ENCODE results near the gene M6PR. TPM values are rescaled to one million over a fixed set of nuclear protein-coding genes. Genes with fewer than 3 reads are reported as not detected.

M6PR gene
- total RNA-seq, result 90.1 to 103 TPM (median 96.1 TPM) in 3 replicates
- long read RNA-seq, transcript M6PR-201 (7 exons, 2,756 nt), result major isoform, 140 of 185 reads
- long read RNA-seq, partial matches to known transcripts, result 9 of 185 reads
- long read RNA-seq, other reads (novel, unspliced or antisense), result 34 of 185 reads

DNA sequence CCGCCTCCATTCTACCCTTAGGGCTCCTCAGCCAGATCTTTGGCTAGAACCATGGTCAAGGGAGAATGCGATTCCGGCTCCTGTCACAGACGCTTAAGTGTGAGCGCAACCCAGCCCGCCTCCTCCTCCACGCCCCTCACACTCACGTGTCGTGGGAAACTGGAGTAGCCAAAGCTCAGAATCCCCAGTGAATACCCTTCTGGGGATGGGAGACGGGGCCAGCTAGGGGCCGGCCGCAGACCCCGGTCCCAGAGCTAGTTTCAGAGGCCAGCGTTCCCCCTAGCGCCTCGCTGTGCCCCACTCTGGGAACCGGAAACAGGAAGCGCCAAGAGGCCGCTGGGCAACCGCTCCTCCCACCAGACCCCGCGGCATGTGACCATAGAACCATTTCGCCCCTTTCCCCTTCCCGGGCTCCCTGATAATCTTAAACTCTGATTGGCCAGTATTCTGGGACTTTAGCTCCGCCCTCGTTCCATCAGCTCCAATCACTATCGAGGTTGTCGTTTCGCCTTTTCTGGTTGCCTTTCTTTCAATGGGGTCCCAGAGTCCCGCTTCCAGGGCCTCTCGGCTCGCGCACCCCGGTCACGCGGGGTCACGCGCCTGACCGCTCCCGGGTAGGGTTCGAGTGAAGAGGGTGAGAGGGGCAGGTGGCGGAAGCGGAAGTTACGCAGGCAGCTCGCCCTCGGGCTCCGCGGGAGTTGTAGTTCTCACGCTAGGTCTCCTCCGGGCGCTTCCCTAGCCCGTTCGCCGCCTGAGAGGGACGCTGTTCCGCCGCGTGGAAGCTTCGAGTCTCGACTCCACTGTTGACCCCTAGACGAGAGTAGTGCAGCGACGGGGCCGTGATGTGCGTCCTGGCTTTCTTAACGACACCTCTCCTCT lies at the start of gene M6PR:
M6PR (minus strand) TSS at position 304 of the 879 bp plus-strand sequence. CDS start 3,241 bp downstream, outside the sequence.
- Mint-ChIP-seq H3K4me3 (ENCODE audit: unreplicated experiment) (peak within 1 kb of the TSS; percentile 99), H3K36me3 (ENCODE audit: low read depth) (peaks cover 6% of the 10 kb centered on the region), H3K27ac (ENCODE audit: unreplicated experiment) (peak within 1 kb of the TSS; percentile 98), H3K4me1 (ENCODE audit: low read depth) (peaks cover 30% of the 10 kb centered on the region), H3K27me3 (ENCODE audit: low read depth) (no peaks in the 10 kb centered on the region), H3K9me3 (ENCODE audit: low read depth) (no peaks in the 10 kb centered on the region)
- DNase-seq (ENCODE audit: low spot score), result peak; percentile 96
- TF ChIP-seq, protein P1, sequence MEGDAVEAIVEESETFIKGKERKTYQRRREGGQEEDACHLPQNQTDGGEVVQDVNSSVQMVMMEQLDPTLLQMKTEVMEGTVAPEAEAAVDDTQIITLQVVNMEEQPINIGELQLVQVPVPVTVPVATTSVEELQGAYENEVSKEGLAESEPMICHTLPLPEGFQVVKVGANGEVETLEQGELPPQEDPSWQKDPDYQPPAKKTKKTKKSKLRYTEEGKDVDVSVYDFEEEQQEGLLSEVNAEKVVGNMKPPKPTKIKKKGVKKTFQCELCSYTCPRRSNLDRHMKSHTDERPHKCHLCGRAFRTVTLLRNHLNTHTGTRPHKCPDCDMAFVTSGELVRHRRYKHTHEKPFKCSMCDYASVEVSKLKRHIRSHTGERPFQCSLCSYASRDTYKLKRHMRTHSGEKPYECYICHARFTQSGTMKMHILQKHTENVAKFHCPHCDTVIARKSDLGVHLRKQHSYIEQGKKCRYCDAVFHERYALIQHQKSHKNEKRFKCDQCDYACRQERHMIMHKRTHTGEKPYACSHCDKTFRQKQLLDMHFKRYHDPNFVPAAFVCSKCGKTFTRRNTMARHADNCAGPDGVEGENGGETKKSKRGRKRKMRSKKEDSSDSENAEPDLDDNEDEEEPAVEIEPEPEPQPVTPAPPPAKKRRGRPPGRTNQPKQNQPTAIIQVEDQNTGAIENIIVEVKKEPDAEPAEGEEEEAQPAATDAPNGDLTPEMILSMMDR (IDR thresholded peaks at IDR 0.05), result peak; percentile 76

DNA sequence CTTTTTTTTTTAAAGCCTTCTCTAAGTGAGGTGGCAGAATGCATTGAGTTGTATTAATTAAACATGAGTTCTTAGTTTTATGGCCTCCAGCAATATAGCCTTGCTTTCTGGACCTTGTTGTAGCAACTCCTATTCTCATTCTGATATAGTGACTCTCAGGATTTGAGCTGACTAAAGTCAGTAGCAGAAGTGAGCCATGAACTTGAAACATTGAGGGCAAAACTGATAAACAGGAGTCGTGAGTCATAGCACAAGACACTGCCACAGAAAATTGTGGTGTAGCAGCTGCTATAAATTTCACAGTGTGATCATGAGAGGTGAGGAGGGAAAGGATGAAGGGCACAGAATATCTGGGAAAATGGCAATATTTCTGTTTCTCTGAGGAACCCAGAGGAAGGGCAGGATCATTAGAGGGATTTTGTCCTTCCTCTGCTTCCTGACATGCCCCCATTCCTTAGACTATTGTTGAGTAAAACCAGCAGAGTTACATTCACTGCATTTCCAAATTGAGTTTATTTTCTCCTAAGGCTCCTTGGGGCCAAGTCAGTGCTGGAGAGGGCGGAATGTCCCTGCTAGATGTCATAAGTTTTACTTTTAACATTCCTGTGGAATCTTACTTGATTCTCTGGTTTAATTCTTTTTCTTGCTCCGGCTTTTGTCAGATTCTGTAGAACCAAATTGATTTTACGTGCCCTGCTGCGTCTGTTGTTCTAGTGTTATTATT lies 47.4 kb upstream of the M6PR start:
- no peaks in the 10 kb centered on the region for H3K27me3 Mint-ChIP-seq (ENCODE audit: low read depth)
- H3K9me3 Mint-ChIP-seq (ENCODE audit: low read depth), result no peaks in the 10 kb centered on the region
- no peak for DNase-seq (ENCODE audit: low spot score)
- no peaks in the 10 kb centered on the region for H3K36me3 Mint-ChIP-seq (ENCODE audit: low read depth)
- no peak overlapping the region for H3K4me3 Mint-ChIP-seq (ENCODE audit: unreplicated experiment)
- H3K4me1 Mint-ChIP-seq (ENCODE audit: low read depth), result no peaks in the 10 kb centered on the region
- no peak overlapping the region for H3K27ac Mint-ChIP-seq (ENCODE audit: unreplicated experiment)
- TF ChIP-seq, protein P1 (IDR thresholded peaks at IDR 0.05), result no peak

DNA sequence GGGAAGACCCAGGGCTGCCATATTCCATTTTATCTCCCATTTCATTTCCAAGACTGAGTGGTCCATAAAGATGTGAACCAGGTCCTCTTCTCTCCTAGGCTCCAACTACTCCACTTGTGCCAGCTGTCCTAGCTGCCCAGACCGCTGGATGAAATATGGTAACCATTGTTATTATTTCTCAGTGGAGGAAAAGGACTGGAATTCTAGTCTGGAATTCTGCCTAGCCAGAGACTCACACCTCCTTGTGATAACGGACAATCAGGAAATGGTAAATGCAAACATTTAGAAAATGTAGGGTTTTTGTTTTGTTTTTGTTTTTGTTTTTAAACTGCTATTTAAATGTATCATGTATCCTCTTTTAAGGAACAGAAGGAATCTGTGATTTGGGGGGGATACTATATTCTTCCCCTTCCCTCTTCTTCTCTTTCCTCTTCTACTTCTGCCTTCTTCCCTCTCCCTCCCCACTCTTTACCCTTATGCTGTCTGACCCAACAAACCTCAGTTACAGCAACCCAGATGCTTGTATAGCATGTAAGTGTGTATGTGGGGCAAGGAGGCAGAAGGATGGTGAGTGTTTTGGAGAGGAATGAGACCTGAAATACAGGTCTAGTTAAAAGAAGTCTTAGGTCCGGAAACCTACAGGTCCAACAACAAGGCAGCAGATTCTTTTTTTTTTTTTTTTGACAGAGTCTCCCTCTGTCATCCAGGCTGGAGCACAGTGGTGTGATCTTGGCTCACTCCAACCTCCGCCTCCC lies 45.8 kb upstream of the M6PR start:
- Mint-ChIP-seq H3K4me3 (ENCODE audit: unreplicated experiment) (no peak overlapping the region), H3K27ac (ENCODE audit: unreplicated experiment) (no peak overlapping the region), H3K36me3 (ENCODE audit: low read depth) (no peaks in the 10 kb centered on the region), H3K4me1 (ENCODE audit: low read depth) (no peaks in the 10 kb centered on the region), H3K9me3 (ENCODE audit: low read depth) (no peaks in the 10 kb centered on the region), H3K27me3 (ENCODE audit: low read depth) (no peaks in the 10 kb centered on the region)
- TF ChIP-seq, protein P1 (IDR thresholded peaks at IDR 0.05), result no peak
- no peak for DNase-seq (ENCODE audit: low spot score)

DNA sequence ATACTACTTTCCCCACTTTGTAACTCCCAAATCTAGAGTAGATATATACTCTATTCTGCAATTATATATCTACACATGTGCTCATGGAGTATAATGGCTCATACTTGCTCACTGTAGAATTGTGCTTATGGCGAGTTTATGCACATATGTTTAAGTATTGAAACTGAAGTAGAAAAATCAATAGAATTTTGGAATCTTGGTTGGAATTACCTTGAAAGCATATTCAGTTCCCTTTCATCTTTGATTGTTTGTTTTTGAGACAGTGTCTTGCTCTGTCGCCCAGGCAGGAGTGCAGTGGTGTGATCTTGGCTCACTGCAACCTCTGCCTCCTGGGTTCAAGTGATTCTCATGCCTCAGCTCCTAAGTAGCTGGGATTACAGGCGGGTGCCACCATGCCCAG lies 44.4 kb upstream of the M6PR start:
- Mint-ChIP-seq H3K27ac (ENCODE audit: unreplicated experiment) (no peak overlapping the region), H3K4me3 (ENCODE audit: unreplicated experiment) (no peak overlapping the region), H3K4me1 (ENCODE audit: low read depth) (no peaks in the 10 kb centered on the region), H3K36me3 (ENCODE audit: low read depth) (no peaks in the 10 kb centered on the region), H3K9me3 (ENCODE audit: low read depth) (no peaks in the 10 kb centered on the region), H3K27me3 (ENCODE audit: low read depth) (no peaks in the 10 kb centered on the region)
- TF ChIP-seq, protein P1 (IDR thresholded peaks at IDR 0.05), result no peak
- DNase-seq (ENCODE audit: low spot score), result no peak

Data from chondrocyte (in vitro differentiated cells).